Heart right ventricle (tissue), 16 donors: ENCODE results near the gene RAB2B. TPM values are rescaled to one million over a fixed set of nuclear protein-coding genes. Genes with fewer than 3 reads are reported as not detected.
A peak's percentile ranks its signal among the peaks of the same experiment; 100 is the strongest.

ENCODE experiments used
- ATAC-seq, 8 donors: fragments of 200-7000 bp; cut with Tn5 transposase; one replicate each; pipeline ENCODE4 v1.9.1; 2020; ENCODE audit warnings: mild to moderate bottlenecking in 8 of 8, moderate library complexity in 8 of 8, moderate number of reproducible peaks in 1 of 8
- DNase-seq, 2 donors: peaks; one replicate each; pipeline ENCODE4 v3.0.0-alpha.2; 2020
- H3K27ac ChIP-seq, 10 donors: fragments of 200-600 bp; sonication (generic) in 2 of 10; one replicate each; pipeline versions ENCODE4 v1.5.0 to v1.8.0; 2020 to 2022; ENCODE audit warnings: mild to moderate bottlenecking in 3 of 10
- H3K27me3 ChIP-seq, 7 donors: fragments of 200-600 bp; one replicate each; pipeline ENCODE4 v1.8.0; 2021 to 2022; ENCODE audit warnings: mild to moderate bottlenecking in 2 of 7
- H3K36me3 ChIP-seq, 9 donors: fragments of 200-600 bp; sonication (generic) in 1 of 9; one replicate each; pipeline versions ENCODE4 v1.5.0 to v1.8.0; 2020 to 2022; ENCODE audit warnings: mild to moderate bottlenecking in 2 of 9
- H3K4me1 ChIP-seq, 9 donors: fragments of 200-600 bp; sonication (generic) in 1 of 9; one replicate each; pipeline versions ENCODE4 v1.5.0 to v1.8.0; 2020 to 2022; ENCODE audit warnings: mild to moderate bottlenecking in 4 of 9
- H3K4me3 ChIP-seq, 10 donors: fragments of 200-600 bp; sonication (generic) in 2 of 10; one replicate each; pipeline versions ENCODE4 v1.5.0 to v1.8.0; 2020 to 2022; ENCODE audit warnings: mild to moderate bottlenecking in 7 of 10, moderate library complexity in 2 of 10
- H3K9me3 ChIP-seq, 11 donors: fragments of 200-600 bp in 10 of 11; sonication (generic) in 2 of 11; one replicate each; pipeline versions ENCODE4 v1.5.0 to v1.8.0; 2013 to 2022; ENCODE audit warnings: mild to moderate bottlenecking in 2 of 11, control low read depth in 1 of 11, moderate library complexity in 1 of 11
- CTCF ChIP-seq, 9 donors: fragments of 200-600 bp; sonication (generic) in 2 of 9; IDR thresholded peaks; one replicate each; pipeline versions ENCODE4 v1.5.0 to v1.8.0; 2021 to 2022; ENCODE audit warnings: antibody characterized with exemption in 9 of 9, mild to moderate bottlenecking in 5 of 9, moderate library complexity in 1 of 9
- WGBS, 2 donors: extraction: QIAGEN DNeasy Blood & Tissue Kit; methylation state at CpG; one replicate each; pipeline ENCODE4 v1.1.7; 2013; ENCODE audit warnings: inconsistent platforms in 1 of 2; 5-methylcytosine and 5-hydroxymethylcytosine counted together
- intact Hi-C, 10 donors: fragments of 100-400 bp; cut with DNase I; formaldehyde crosslinking; loops; one replicate each; pipeline versions ENCODE4 v1.11.1 to v1.14.2; 2022
- polyA plus RNA-seq, 2 donors: library from polyadenylated mRNA; stranded (reverse); fragments of 200-250 nt; gene quantifications; one replicate each; pipeline ENCODE4 v1.2.3, GENCODE V29; 2013
- total RNA-seq, 10 donors: library from RNA; stranded (reverse); fragmentation: NEBNext Ultra II Directional in 3 of 10; extraction: Animal tissue kit (Norgen Biotek cat#: 25700) in 3 of 10; gene quantifications; one replicate each; pipeline versions ENCODE4 v1.2.1 to v1.2.4, GENCODE V29; 2021 to 2023
- donor health status: Arrhythmogenic right ventricular cardiomyopathy.
- donor health status: ischemic (EF 13 %, LVEDD 7.1; RV severe dilation, severe dysfunction).
- donor health status: healthy with polysubstance abuse.
- donor health status: DM: no; HTN: yes; CAD: no.
- donor health status: DM: no; HTN: no; CAD: no.
- donor health status: ischemic (EF 25% LVEDD 6.9; RV normal size, moderate dysfunction).
- donor health status: ischemic (EF 25% LVEDD 5.7; RV mildly dilated, moderate dysfunction).
- donor health status: healthy.
- donor health status: DM: yes; HTN: yes; CAD: no.
- donor health status: Ischemic cardiomyopathy.
- donor health status: ischemic (EF 35%, LVEDD 5.7; RV mildly dilated, moderate dysfunction).
- donor health status: nonischemic (EF 11% LVEDD 7.7; RV severe dilation, severe dysfunction).
- donor health status: DM: yes; HTN: yes; CAD: no.
- donor health status: PGD.
- donor health status: ischemic (EF 29% LVEDD 5.4; RV normal size, mild dysfunction).
- donor health status: nonischemic (EF 23%, LVEDD 6.1; RV moderate dilation, normal function).

Gene RAB2B
- total and polyA plus RNA-seq, 12 donors, result 7.1 to 25.8 (median 18.1) TPM

GRCh38 chr14:21518725-21519124 lies 42.0 kb upstream of the RAB2B start:
- 76 to 89% methylated on average over 2 of the region's 2 CpGs for WGBS, 2 donors
- DNase-seq, result no peak

GRCh38 chr14:21514341-21514740 lies 37.6 kb upstream of the RAB2B start:
- no peak overlapping the region for H3K27ac ChIP-seq
- H3K4me1 ChIP-seq, result peaks cover 0 to 19% (median 13%) of the 10 kb centered on the region in 9 donors
- H3K4me3 ChIP-seq, result no peak overlapping the region
- WGBS, 2 donors, result 94 to 97% methylated on average over 1 of the region's 1 CpG
- TF ChIP-seq CTCF (IDR thresholded peaks at IDR 0.05), result no peak
- H3K27me3 ChIP-seq, result peaks cover 0 to 3% (median 0%) of the 10 kb centered on the region in 7 donors
- no peaks in the 10 kb centered on the region for H3K36me3 ChIP-seq
- ATAC-seq, result no peak
- intact Hi-C loops, result loop anchor here in 2 of 10 donors (5.0 kb wide), 2 partner anchors 37 to 43 kb away; partner anchors contain the start of genes RAB2B (in 1 of the 2) and TOX4 (in 1 of the 2)
- no peak for DNase-seq
- no peaks in the 10 kb centered on the region for H3K9me3 ChIP-seq

More at GRCh38 chr14:21518725-21519124, 42.0 kb upstream of the RAB2B start:
- intact Hi-C loops, result no loop called here
- Histone ChIP-seq H3K4me3 (no peak overlapping the region), H3K9me3 (no peaks in the 10 kb centered on the region), H3K27me3 (peaks cover 0 to 3% (median 0%) of the 10 kb centered on the region in 7 donors), H3K36me3 (no peaks in the 10 kb centered on the region), H3K4me1 (no peaks in the 10 kb centered on the region), H3K27ac (no peak overlapping the region)
- no peak for ATAC-seq
- no peak for TF ChIP-seq CTCF (IDR thresholded peaks at IDR 0.05)

DNA sequence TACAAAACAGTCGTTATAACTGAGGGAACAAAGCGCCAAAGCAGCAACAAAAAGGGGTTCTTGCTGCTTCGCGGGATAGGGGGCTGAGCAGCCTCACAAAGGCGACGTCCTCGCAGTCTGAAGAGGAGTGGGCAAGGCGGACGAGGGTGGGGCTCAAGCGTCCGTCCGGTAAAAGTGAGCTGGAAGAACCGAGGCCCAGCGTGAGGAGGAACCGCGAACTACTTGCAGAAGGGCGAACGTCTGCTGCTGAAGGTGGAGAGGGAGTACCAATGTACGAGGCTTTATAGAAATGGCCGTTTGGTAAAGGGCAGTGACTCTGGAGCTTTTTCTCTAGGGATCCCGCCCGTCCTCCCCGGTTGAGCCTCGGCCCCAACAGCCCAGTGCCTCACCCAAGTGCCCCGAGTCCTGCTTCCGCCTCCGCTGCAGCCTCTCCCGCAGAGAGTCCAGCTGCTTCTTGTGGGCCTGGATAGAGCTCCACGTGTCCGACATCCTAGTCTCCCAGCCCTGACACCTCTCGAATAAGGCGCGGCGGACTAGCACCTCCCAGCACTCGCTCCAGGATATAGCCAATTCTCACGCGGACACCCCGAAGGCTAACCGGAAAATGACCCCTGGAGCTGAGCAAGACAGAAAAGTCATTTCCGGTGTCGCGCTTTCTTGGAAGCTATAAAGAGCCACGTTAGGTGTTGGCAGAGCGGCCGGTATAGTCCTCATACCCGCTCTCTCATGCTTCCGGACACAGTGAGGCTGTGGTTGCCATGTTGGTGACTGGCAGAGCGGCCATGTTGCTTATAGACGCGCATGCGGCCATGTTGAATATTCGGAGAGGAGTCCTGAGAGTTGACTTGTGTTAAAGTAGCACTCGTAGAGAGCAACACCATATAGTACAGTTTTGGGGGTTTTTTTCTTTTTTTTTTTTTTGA lies 34.2 kb upstream of the RAB2B start, which contains the start of gene METTL3:
Gene METTL3 (minus strand): TSS at position 606 of the 923 bp plus-strand sequence. CDS start 117 bp downstream, at position 489.
- 0 to 1% methylated on average over 53 of the region's 53 CpGs for WGBS, 2 donors
- peak; percentile 94 to 99 for DNase-seq
- Histone ChIP-seq H3K9me3 (no peaks in the 10 kb centered on the region), H3K4me1 (peaks cover 0 to 30% (median 19%) of the 10 kb centered on the region in 9 donors), H3K27me3 (peaks cover 0 to under 1% (median 0%) of the 10 kb centered on the region in 7 donors), H3K4me3 (peak within 1 kb of the TSS; percentile 48 to 94 (median 78)), H3K36me3 (peaks cover 0 to 31% (median 6%) of the 10 kb centered on the region in 9 donors), H3K27ac (peak within 1 kb of the TSS in 9 of 10 donors; percentile 77 to 90 (median 85))
- peak in 1 of 9 donors; percentile 3 for TF ChIP-seq CTCF (IDR thresholded peaks at IDR 0.05)
- peak; percentile 99 to 100 (median 99) for ATAC-seq
- intact Hi-C loops, result loop anchor here in 5 of 10 donors (1.0 to 5.0 kb wide), 7 partner anchors 34 to 55 kb away; partner anchors contain the start of genes RAB2B (in 3 of the 5), TOX4 (in 3 of the 5) and CHD8 (in 1 of the 5)

GRCh38 chr14:21509432-21510143 lies 32.8 kb upstream of the RAB2B start:
- peaks cover 0 to 31% (median 6%) of the 10 kb centered on the region in 9 donors for H3K36me3 ChIP-seq
- no peak for ATAC-seq
- DNase-seq, result no peak
- H3K4me1 ChIP-seq, result peaks cover 0 to 37% (median 19%) of the 10 kb centered on the region in 9 donors
- peak overlapping the region in 1 of 10 donors; percentile 90 for H3K27ac ChIP-seq
- WGBS, 2 donors, result 76 to 83% methylated on average over 6 of the region's 6 CpGs
- no peaks in the 10 kb centered on the region for H3K9me3 ChIP-seq
- no peaks in the 10 kb centered on the region for H3K27me3 ChIP-seq
- H3K4me3 ChIP-seq, result peak overlapping the region in 6 of 10 donors; percentile 74 to 94 (median 81)
- no peak for TF ChIP-seq CTCF (IDR thresholded peaks at IDR 0.05)
- intact Hi-C loops, result loop anchor here in 4 of 10 donors (1.0 to 10.0 kb wide), 5 partner anchors 32 to 48 kb away; partner anchors contain the start of genes RAB2B (in 3 of the 4) and TOX4 (in 2 of the 4)
